ENCODE data around the gene SCGB1D1. TPM values are rescaled to one million over a fixed set of nuclear protein-coding genes. Genes with fewer than 3 reads are reported as not detected.
"Not testable (repeated sequence)": the region's sequence is repeated elsewhere in the genome, so short reads cannot be mapped to it uniquely, and the experiment has no call there.

The SCGB1D1 gene
- total RNA-seq, 1 donor from 2014 or later, result not detected

GRCh38 chr11:62166371-62166770 is 23.6 kb upstream of the SCGB1D1 start:
- DNase-seq (ENCODE audit: low read depth, low spot score), result no peak

GRCh38 chr11:62169448-62169847 is 20.6 kb upstream of the SCGB1D1 start:
- no peak for DNase-seq (ENCODE audit: low read depth, low spot score)

- DNase-seq (ENCODE audit: low read depth, low spot score), result no peak
Measured at GRCh38 chr11:62169935-62170334, 20.1 kb upstream of the SCGB1D1 start.

- peak; percentile 47 for DNase-seq (ENCODE audit: low read depth, low spot score)
Measured at GRCh38 chr11:62171261-62171723, 18.7 kb upstream of the SCGB1D1 start.

GRCh38 chr11:62172294-62172693 is 17.7 kb upstream of the SCGB1D1 start:
- no peak for DNase-seq (ENCODE audit: low read depth, low spot score)

- DNase-seq (ENCODE audit: low read depth, low spot score), result no peak
Measured at GRCh38 chr11:62176766-62177165, 13.2 kb upstream of the SCGB1D1 start.

GRCh38 chr11:62179995-62180394 is 10.0 kb upstream of the SCGB1D1 start:
- no peak for DNase-seq (ENCODE audit: low read depth, low spot score)

- DNase-seq (ENCODE audit: low read depth, low spot score), result no peak
Measured at GRCh38 chr11:62181097-62181496, 8.9 kb upstream of the SCGB1D1 start.

- no peak for DNase-seq (ENCODE audit: low read depth, low spot score)
Measured at GRCh38 chr11:62182147-62182891, 7.7 kb upstream of the SCGB1D1 start.

GRCh38 chr11:62186195-62186594 is 3.8 kb upstream of the SCGB1D1 start:
- DNase-seq (ENCODE audit: low read depth, low spot score), result no peak

GRCh38 chr11:62193952-62194351 is 3.9 kb downstream of the SCGB1D1 start:
- DNase-seq (ENCODE audit: low read depth, low spot score), result no peak

- not testable (repeated sequence) for DNase-seq (ENCODE audit: low read depth, low spot score)
Measured at GRCh38 chr11:62195010-62195409, 5.0 kb downstream of the SCGB1D1 start.

- no peak for DNase-seq (ENCODE audit: low read depth, low spot score)
Measured at GRCh38 chr11:62195945-62196344, 5.9 kb downstream of the SCGB1D1 start.

GRCh38 chr11:62197400-62197799 is 7.4 kb downstream of the SCGB1D1 start:
- DNase-seq (ENCODE audit: low read depth, low spot score), result not testable (repeated sequence)

GRCh38 chr11:62201376-62201775 is 11.4 kb downstream of the SCGB1D1 start:
- no peak for DNase-seq (ENCODE audit: low read depth, low spot score)

GRCh38 chr11:62202910-62203309 is 12.9 kb downstream of the SCGB1D1 start:
- DNase-seq (ENCODE audit: low read depth, low spot score), result no peak

- DNase-seq (ENCODE audit: low read depth, low spot score), result no peak
Measured at GRCh38 chr11:62204430-62204829, 14.4 kb downstream of the SCGB1D1 start.

- no peak for DNase-seq (ENCODE audit: low read depth, low spot score)
Measured at GRCh38 chr11:62205441-62205840, 15.4 kb downstream of the SCGB1D1 start.

- DNase-seq (ENCODE audit: low read depth, low spot score), result not testable (repeated sequence)
Measured at GRCh38 chr11:62206276-62207066, 16.5 kb downstream of the SCGB1D1 start.

GRCh38 chr11:62208785-62209144 is 18.7 kb downstream of the SCGB1D1 start:
- no peak for DNase-seq (ENCODE audit: low read depth, low spot score)

- no peak for DNase-seq (ENCODE audit: low read depth, low spot score)
Measured at GRCh38 chr11:62217191-62217748, 27.3 kb downstream of the SCGB1D1 start.

GRCh38 chr11:62221498-62221897 is 31.5 kb downstream of the SCGB1D1 start:
- no peak for DNase-seq (ENCODE audit: low read depth, low spot score)
